ENCODE data around the gene SPOPL. TPM values are rescaled to one million over a fixed set of nuclear protein-coding genes. Genes with fewer than 3 reads are reported as not detected.
"Not testable (repeated sequence)": the region's sequence is repeated elsewhere in the genome, so short reads cannot be mapped to it uniquely, and the experiment has no call there.

The SPOPL gene
- 10 to 100 TPM; 15.2 to 15.3 TPM for total RNA-seq

- no peaks in the 10 kb centered on the region for H3K27me3 Mint-ChIP-seq
- peak; percentile 93 for ATAC-seq
These were observed at the start of gene SPOPL for GRCh38 chr2:138501425-138502254. Gene SPOPL (plus strand): TSS chr2:138501770. CDS start chr2:138550217, 48,447 bp downstream.

GRCh38 chr2:138452324-138452723 lies 49.2 kb upstream of the SPOPL start:
- Mint-ChIP-seq H3K4me3 (no peak overlapping the region), H3K36me3 (no peaks in the 10 kb centered on the region), H3K27me3 (peaks cover 4% of the 10 kb centered on the region), H3K4me1 (no peaks in the 10 kb centered on the region), H3K9me3 (ENCODE audit: low read depth) (no peaks in the 10 kb centered on the region), H3K27ac (no peak overlapping the region)
- no peak for ATAC-seq
- CTCF ChIA-PET, result no interaction called here
- DNase-seq, result no peak

More at GRCh38 chr2:138501425-138502254, at the start of gene SPOPL:
- peak; percentile 89 for DNase-seq
- Mint-ChIP-seq H3K36me3 (peaks cover 9% of the 10 kb centered on the region), H3K9me3 (ENCODE audit: low read depth) (no peaks in the 10 kb centered on the region), H3K4me1 (peaks cover 28% of the 10 kb centered on the region), H3K4me3 (peak within 1 kb of the TSS; percentile 97), H3K27ac (peak within 1 kb of the TSS; percentile 98)
- CTCF ChIA-PET, result interaction anchor here (1.3 kb wide), 2 partner anchors 16 to 100 kb away, joined by 3 read pairs; no protein-coding TSS in a partner anchor

GRCh38 chr2:138453815-138454214 lies 47.8 kb upstream of the SPOPL start:
- Mint-ChIP-seq H3K4me1 (no peaks in the 10 kb centered on the region), H3K27ac (no peak overlapping the region), H3K4me3 (no peak overlapping the region), H3K9me3 (ENCODE audit: low read depth) (peaks cover 3% of the 10 kb centered on the region), H3K27me3 (peaks cover 2% of the 10 kb centered on the region), H3K36me3 (no peaks in the 10 kb centered on the region)
- ATAC-seq, result no peak
- no peak for DNase-seq
- CTCF ChIA-PET, result no interaction called here

GRCh38 chr2:138454761-138455160 lies 46.8 kb upstream of the SPOPL start:
- CTCF ChIA-PET, result no interaction called here
- H3K4me1 Mint-ChIP-seq, result no peaks in the 10 kb centered on the region
- no peak for DNase-seq
- H3K27ac Mint-ChIP-seq, result no peak overlapping the region
- peaks cover 2% of the 10 kb centered on the region for H3K27me3 Mint-ChIP-seq
- peaks cover 6% of the 10 kb centered on the region for H3K9me3 Mint-ChIP-seq (ENCODE audit: low read depth)
- H3K4me3 Mint-ChIP-seq, result no peak overlapping the region
- H3K36me3 Mint-ChIP-seq, result no peaks in the 10 kb centered on the region
- no peak for ATAC-seq

GRCh38 chr2:138455275-138455674 lies 46.3 kb upstream of the SPOPL start:
- DNase-seq (no peak), ATAC-seq (no peak)
- Mint-ChIP-seq H3K9me3 (ENCODE audit: low read depth) (peaks cover 6% of the 10 kb centered on the region), H3K36me3 (no peaks in the 10 kb centered on the region), H3K4me1 (no peaks in the 10 kb centered on the region), H3K27me3 (peaks cover 2% of the 10 kb centered on the region), H3K4me3 (no peak overlapping the region), H3K27ac (no peak overlapping the region)
- CTCF ChIA-PET, result no interaction called here

GRCh38 chr2:138455691-138456090 lies 45.9 kb upstream of the SPOPL start:
- CTCF ChIA-PET, result no interaction called here
- DNase-seq (no peak), ATAC-seq (no peak)
- H3K36me3 Mint-ChIP-seq, result no peaks in the 10 kb centered on the region
- H3K9me3 Mint-ChIP-seq (ENCODE audit: low read depth), result peaks cover 6% of the 10 kb centered on the region
- H3K4me3 Mint-ChIP-seq, result no peak overlapping the region
- no peak overlapping the region for H3K27ac Mint-ChIP-seq
- no peaks in the 10 kb centered on the region for H3K4me1 Mint-ChIP-seq
- peaks cover 2% of the 10 kb centered on the region for H3K27me3 Mint-ChIP-seq

- CTCF ChIA-PET, result interaction anchor here (0.7 kb wide), 1 partner anchor 348 kb away, joined by 3 read pairs; no protein-coding TSS in a partner anchor
- not testable (repeated sequence) for DNase-seq; H3K27ac Mint-ChIP-seq; H3K9me3 Mint-ChIP-seq (ENCODE audit: low read depth); H3K4me1 Mint-ChIP-seq; ATAC-seq; H3K36me3 Mint-ChIP-seq; H3K27me3 Mint-ChIP-seq; H3K4me3 Mint-ChIP-seq
These were observed 38.9 kb upstream of the SPOPL start for GRCh38 chr2:138462689-138463088.

GRCh38 chr2:138468617-138469016 lies 33.0 kb upstream of the SPOPL start:
- Mint-ChIP-seq H3K27ac (no peak overlapping the region), H3K9me3 (ENCODE audit: low read depth) (no peaks in the 10 kb centered on the region), H3K4me3 (no peak overlapping the region), H3K4me1 (no peaks in the 10 kb centered on the region), H3K27me3 (no peaks in the 10 kb centered on the region), H3K36me3 (no peaks in the 10 kb centered on the region)
- ATAC-seq (no peak), DNase-seq (no peak)
- CTCF ChIA-PET, result no interaction called here

- H3K4me1 Mint-ChIP-seq, result no peaks in the 10 kb centered on the region
- H3K4me3 Mint-ChIP-seq, result no peak overlapping the region
- no peaks in the 10 kb centered on the region for H3K27me3 Mint-ChIP-seq
- ATAC-seq (no peak), DNase-seq (no peak)
- H3K36me3 Mint-ChIP-seq, result no peaks in the 10 kb centered on the region
- H3K9me3 Mint-ChIP-seq (ENCODE audit: low read depth), result no peaks in the 10 kb centered on the region
- CTCF ChIA-PET, result no interaction called here
- no peak overlapping the region for H3K27ac Mint-ChIP-seq
These were observed 32.2 kb upstream of the SPOPL start for GRCh38 chr2:138469411-138469810.

GRCh38 chr2:138470941-138471340 lies 30.6 kb upstream of the SPOPL start:
- H3K27ac Mint-ChIP-seq, result no peak overlapping the region
- CTCF ChIA-PET, result no interaction called here
- H3K9me3 Mint-ChIP-seq (ENCODE audit: low read depth), result no peaks in the 10 kb centered on the region
- no peak for ATAC-seq
- no peaks in the 10 kb centered on the region for H3K4me1 Mint-ChIP-seq
- no peak for DNase-seq
- H3K36me3 Mint-ChIP-seq, result no peaks in the 10 kb centered on the region
- H3K4me3 Mint-ChIP-seq, result no peak overlapping the region
- no peaks in the 10 kb centered on the region for H3K27me3 Mint-ChIP-seq

GRCh38 chr2:138474100-138474825 lies 27.3 kb upstream of the SPOPL start:
- no peak overlapping the region for H3K27ac Mint-ChIP-seq
- no peaks in the 10 kb centered on the region for H3K36me3 Mint-ChIP-seq
- CTCF ChIA-PET, result no interaction called here
- ATAC-seq (no peak), DNase-seq (no peak)
- no peaks in the 10 kb centered on the region for H3K27me3 Mint-ChIP-seq
- no peak overlapping the region for H3K4me3 Mint-ChIP-seq
- H3K9me3 Mint-ChIP-seq (ENCODE audit: low read depth), result no peaks in the 10 kb centered on the region
- no peaks in the 10 kb centered on the region for H3K4me1 Mint-ChIP-seq

GRCh38 chr2:138475277-138475776 lies 26.2 kb upstream of the SPOPL start:
- Mint-ChIP-seq H3K4me3 (no peak overlapping the region), H3K36me3 (no peaks in the 10 kb centered on the region), H3K4me1 (no peaks in the 10 kb centered on the region), H3K9me3 (ENCODE audit: low read depth) (no peaks in the 10 kb centered on the region), H3K27ac (no peak overlapping the region), H3K27me3 (no peaks in the 10 kb centered on the region)
- DNase-seq (no peak), ATAC-seq (no peak)
- CTCF ChIA-PET, result no interaction called here

GRCh38 chr2:138476186-138476585 lies 25.4 kb upstream of the SPOPL start:
- Mint-ChIP-seq H3K4me1 (no peaks in the 10 kb centered on the region), H3K27me3 (no peaks in the 10 kb centered on the region), H3K4me3 (no peak overlapping the region), H3K36me3 (no peaks in the 10 kb centered on the region), H3K27ac (no peak overlapping the region), H3K9me3 (ENCODE audit: low read depth) (no peaks in the 10 kb centered on the region)
- ATAC-seq (no peak), DNase-seq (no peak)
- CTCF ChIA-PET, result no interaction called here

GRCh38 chr2:138476940-138477339 lies 24.6 kb upstream of the SPOPL start:
- Mint-ChIP-seq H3K9me3 (ENCODE audit: low read depth) (no peaks in the 10 kb centered on the region), H3K27me3 (no peaks in the 10 kb centered on the region), H3K4me1 (no peaks in the 10 kb centered on the region), H3K36me3 (no peaks in the 10 kb centered on the region), H3K4me3 (no peak overlapping the region), H3K27ac (no peak overlapping the region)
- CTCF ChIA-PET, result interaction anchor here (0.8 kb wide), 1 partner anchor 350 kb away, joined by 4 read pairs; no protein-coding TSS in a partner anchor
- DNase-seq (no peak), ATAC-seq (no peak)
